Activated CD4-positive, alpha-beta T cell treated with anti-CD3 and anti-CD28 coated beads, Interleukin-2, amount 10 ng/mL, durations not matched to agents 7 days and 5 days (primary cell): ENCODE measurements around the gene FTCD. TPM values are rescaled to one million over a fixed set of nuclear protein-coding genes. Genes with fewer than 3 reads are reported as not detected.

Experiments
- CTCF ChIA-PET: fragments of 350-600 bp; sonication (Branson Sonifier 250); formaldehyde crosslinking; loops from one replicate; lab custom pipeline; 2021; ENCODE audit warnings: antibody characterized with exemption; lab: Charles Lee
- POLR2A ChIA-PET: fragments of 350-600 bp; sonication (Branson Sonifier 250); formaldehyde crosslinking; loops from one replicate; lab custom pipeline; 2021; ENCODE audit warnings: antibody characterized with exemption; lab: Charles Lee
- DNase-seq: peaks from one replicate; pipeline ENCODE4 v3.0.0-alpha.2; 2020
- H3K27ac Mint-ChIP-seq: one replicate; pipeline ENCODE4 v1.8.0; 2021; ENCODE audit warnings: mild to moderate bottlenecking, moderate library complexity, mixed read lengths
- H3K27me3 Mint-ChIP-seq: one replicate; pipeline ENCODE4 v1.8.0; 2021; ENCODE audit warnings: mixed read lengths
- H3K36me3 Mint-ChIP-seq: one replicate; pipeline ENCODE4 v1.8.0; 2021; ENCODE audit warnings: low read depth, mixed read lengths
- H3K4me1 Mint-ChIP-seq: one replicate; pipeline ENCODE4 v1.8.0; 2021; ENCODE audit warnings: mixed read lengths
- H3K4me3 Mint-ChIP-seq: one replicate; pipeline ENCODE4 v1.8.0; 2021; ENCODE audit warnings: mild to moderate bottlenecking, moderate library complexity, mixed read lengths
- H3K9me3 Mint-ChIP-seq: one replicate; pipeline ENCODE4 v1.8.0; 2021; ENCODE audit warnings: mixed read lengths
- total RNA-seq, 2 experiments: library from RNA; stranded (reverse); gene quantifications; one replicate each; pipeline ENCODE4 v1.2.3, GENCODE V29; 2021

FTCD gene
- total RNA-seq, 2 experiments from 2014 or later, result not detected

DNA sequence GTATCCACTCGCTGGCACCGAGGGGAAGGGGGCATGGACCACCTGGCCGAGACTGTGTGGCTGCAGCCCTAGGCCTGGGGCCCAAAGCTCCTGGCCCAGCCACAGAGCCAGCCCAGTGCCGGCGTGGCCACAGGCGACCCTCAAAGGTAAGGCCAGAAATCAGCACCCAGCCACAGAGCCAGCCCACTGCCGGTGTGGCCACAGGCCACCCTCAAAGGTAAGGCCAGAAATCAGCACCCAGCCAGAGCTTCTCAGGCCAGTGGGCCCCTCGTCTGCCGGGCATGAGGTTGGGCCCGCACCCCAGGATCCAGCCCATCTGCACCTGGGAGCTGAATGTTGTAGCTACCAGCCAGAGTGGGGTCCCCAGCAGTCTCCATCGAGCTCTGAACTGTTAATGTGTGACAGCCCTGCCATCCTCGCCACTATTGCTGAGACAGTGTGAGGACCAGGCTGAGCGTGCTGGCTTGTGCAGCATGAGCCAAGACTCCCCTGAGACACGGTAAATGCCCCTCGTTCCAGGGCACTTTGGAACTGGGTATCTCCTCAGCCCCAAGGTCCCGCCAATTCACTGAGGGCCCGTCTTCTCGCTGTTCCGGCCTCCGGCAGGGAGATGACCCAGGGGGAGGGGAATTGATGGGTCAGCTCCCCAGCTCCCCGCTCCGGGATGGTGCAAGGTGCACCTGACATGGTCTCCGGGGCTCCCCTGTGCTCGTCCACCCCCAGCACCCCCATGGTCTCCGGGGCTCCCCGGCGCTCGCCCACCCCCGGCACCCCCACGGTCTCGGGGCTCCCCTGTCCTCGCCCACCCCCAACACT is 4.7 kb upstream of the FTCD start:
- DNase-seq, result no peak
- Mint-ChIP-seq H3K4me3 (no peak overlapping the region), H3K27ac (no peak overlapping the region), H3K4me1 (no peaks in the 10 kb centered on the region), H3K9me3 (no peaks in the 10 kb centered on the region), H3K36me3 (no peaks in the 10 kb centered on the region), H3K27me3 (no peaks in the 10 kb centered on the region)
- ChIA-PET POLR2A (interaction anchor here (0.6 kb wide), 1 partner anchor 61 kb away, joined by 5 read pairs; no protein-coding TSS in a partner anchor), CTCF (interaction anchor here (0.5 to 0.9 kb wide), 2 partner anchors 12 to 18 kb away, joined by 3 read pairs; no protein-coding TSS in a partner anchor)

DNA sequence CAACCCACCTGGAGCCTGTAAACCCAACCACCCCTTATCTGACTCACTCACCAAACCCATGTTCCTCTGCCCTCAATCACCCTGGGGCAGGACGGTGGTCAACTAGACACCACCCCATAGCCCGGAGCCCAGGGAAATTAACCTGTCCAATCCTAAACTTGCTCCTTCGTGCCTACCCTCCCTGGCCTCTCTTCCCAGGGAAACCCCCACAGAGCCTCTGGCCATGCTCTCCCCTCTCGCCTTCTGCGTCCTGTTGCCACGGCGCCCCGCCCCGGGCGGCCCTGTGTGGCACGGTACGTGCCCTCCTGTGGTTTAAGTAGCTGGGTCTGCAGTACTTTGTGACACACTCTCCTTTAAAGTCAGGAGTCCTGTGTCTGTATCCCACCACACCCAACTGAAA is 4.0 kb upstream of the FTCD start:
- H3K27me3 Mint-ChIP-seq, result no peaks in the 10 kb centered on the region
- CTCF ChIA-PET, result interaction anchor here (0.9 kb wide), 1 partner anchor 17 kb away, joined by 3 read pairs; no protein-coding TSS in a partner anchor
- H3K4me1 Mint-ChIP-seq, result no peaks in the 10 kb centered on the region
- no peaks in the 10 kb centered on the region for H3K9me3 Mint-ChIP-seq
- no peak for DNase-seq
- H3K36me3 Mint-ChIP-seq, result no peaks in the 10 kb centered on the region
- POLR2A ChIA-PET, result no interaction called here
- H3K27ac Mint-ChIP-seq, result peak overlapping the region; percentile 25
- no peak overlapping the region for H3K4me3 Mint-ChIP-seq

DNA sequence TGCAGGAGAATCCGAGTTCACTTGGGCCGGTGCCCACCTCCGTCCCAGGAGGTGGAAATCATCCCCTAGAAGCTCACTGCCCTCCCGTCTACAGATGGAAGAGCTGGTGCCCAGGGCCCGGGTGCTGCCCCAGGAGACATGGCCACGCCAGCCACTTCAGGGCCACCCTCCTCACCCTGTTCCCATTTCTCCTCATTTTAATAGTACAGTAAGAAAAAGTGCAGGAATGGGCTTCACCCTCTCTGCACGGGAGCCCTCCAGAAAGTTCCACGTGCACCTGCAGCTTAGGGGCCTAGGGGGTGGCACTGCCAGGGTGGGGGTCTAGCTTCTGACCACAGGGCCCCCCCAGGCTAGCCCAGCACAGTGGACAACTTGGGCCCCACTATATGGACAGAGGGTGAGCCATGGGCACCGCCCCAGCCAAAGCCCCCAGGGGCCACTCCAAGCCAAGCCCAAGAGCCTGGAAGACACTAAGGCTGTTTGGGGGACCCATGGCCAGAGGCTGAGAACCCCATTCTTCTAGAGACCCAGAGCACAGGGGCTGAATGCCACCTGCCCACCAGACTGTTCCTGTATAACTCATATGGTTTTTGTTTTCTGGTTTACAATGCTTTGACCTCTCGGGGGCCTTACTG is 3.4 kb upstream of the FTCD start:
- no peaks in the 10 kb centered on the region for H3K9me3 Mint-ChIP-seq
- no peaks in the 10 kb centered on the region for H3K4me1 Mint-ChIP-seq
- no peaks in the 10 kb centered on the region for H3K36me3 Mint-ChIP-seq
- H3K27me3 Mint-ChIP-seq, result no peaks in the 10 kb centered on the region
- no peak for DNase-seq
- no peak overlapping the region for H3K27ac Mint-ChIP-seq
- H3K4me3 Mint-ChIP-seq, result no peak overlapping the region
- ChIA-PET POLR2A (interaction anchor here (0.6 kb wide), 1 partner anchor 342 kb away, joined by 3 read pairs; no protein-coding TSS in a partner anchor), CTCF (no interaction called here)

DNA sequence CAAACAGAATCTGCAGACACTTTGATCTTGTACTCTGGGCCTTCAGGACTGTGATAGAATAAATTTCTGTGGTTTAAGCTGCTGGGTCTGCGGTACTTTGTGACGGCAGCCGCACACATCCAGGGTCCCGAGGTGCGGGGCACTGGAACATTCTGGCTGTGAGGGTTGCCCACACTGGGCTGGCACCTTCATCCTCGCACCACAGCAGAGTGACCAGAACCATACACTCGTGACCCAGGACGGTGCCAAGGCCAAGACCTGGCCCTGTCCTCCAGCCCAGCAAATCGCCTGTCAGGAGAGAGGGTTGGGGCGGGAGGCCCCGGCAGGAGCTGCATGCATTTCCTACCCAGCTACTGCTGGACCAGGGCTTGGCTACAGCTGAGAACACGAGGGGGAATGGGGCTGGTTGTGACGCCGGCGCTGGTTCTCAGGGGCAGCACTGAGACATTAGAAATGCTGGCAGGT is 2.6 kb upstream of the FTCD start:
- CTCF ChIA-PET, result no interaction called here

DNA sequence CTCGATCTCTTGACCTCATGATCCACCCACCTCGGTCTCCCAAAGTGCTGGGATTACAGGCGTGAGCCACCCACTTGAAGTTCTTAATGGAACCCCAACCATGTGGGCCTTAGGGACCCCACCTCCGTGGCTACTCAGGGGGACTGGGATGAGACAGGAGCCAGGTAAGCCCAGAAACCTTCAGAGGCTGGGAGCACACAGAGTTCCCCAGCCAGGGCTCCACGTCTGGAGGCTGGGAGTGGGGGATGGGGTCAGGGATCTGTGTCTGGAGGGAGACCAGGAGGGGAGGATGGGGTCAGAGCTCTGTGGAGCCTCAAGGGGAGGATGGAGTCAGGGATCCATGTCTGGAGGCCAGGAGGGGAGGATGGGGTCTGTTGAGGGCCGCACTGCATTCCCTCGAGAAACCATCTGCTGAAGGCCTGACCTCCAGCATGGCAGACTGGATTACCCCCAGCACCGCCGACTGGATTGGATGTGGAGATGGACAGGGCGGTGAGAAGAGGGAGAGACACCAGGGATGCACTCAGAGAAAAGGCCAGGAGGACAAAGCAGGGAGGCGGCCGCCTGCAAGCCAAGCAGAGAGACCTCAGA is 2.1 kb upstream of the FTCD start:
- no peaks in the 10 kb centered on the region for H3K27me3 Mint-ChIP-seq
- no peak overlapping the region for H3K4me3 Mint-ChIP-seq
- no peaks in the 10 kb centered on the region for H3K36me3 Mint-ChIP-seq
- no peak overlapping the region for H3K27ac Mint-ChIP-seq
- no peak for DNase-seq
- H3K9me3 Mint-ChIP-seq, result no peaks in the 10 kb centered on the region
- ChIA-PET POLR2A (no interaction called here), CTCF (no interaction called here)
- no peaks in the 10 kb centered on the region for H3K4me1 Mint-ChIP-seq

More for the DNA sequence above, 2.6 kb upstream of the FTCD start:
- Mint-ChIP-seq H3K4me3 (no peak overlapping the region), H3K27ac (no peak overlapping the region), H3K36me3 (no peaks in the 10 kb centered on the region), H3K27me3 (no peaks in the 10 kb centered on the region), H3K9me3 (no peaks in the 10 kb centered on the region), H3K4me1 (no peaks in the 10 kb centered on the region)
- POLR2A ChIA-PET, result interaction anchor here (0.6 kb wide), 1 partner anchor 343 kb away, joined by 3 read pairs; no protein-coding TSS in a partner anchor
- DNase-seq, result no peak

DNA sequence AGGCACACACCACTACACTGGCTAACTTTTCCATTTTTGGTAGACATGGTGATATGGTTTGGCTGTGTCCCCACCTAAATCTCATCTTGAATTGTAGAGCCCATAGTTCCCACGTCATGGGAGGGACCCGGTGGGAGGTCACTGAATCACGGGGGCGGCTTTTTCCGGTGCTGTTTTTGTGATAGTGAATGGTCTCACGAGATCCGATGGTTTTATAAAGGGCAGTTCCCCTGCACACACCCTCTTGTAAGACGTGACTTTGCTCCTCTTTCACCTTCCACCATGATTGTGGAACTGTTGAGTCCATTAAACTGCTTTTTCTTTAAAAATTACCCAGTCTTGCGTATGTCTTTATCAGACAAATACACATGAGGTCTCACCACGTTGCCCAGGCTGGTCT is 1.3 kb upstream of the FTCD start:
- ChIA-PET CTCF (no interaction called here), POLR2A (no interaction called here)
- no peak for DNase-seq
- Mint-ChIP-seq H3K4me3 (no peak overlapping the region), H3K36me3 (no peaks in the 10 kb centered on the region), H3K27me3 (no peaks in the 10 kb centered on the region), H3K9me3 (no peaks in the 10 kb centered on the region), H3K27ac (no peak overlapping the region), H3K4me1 (no peaks in the 10 kb centered on the region)

DNA sequence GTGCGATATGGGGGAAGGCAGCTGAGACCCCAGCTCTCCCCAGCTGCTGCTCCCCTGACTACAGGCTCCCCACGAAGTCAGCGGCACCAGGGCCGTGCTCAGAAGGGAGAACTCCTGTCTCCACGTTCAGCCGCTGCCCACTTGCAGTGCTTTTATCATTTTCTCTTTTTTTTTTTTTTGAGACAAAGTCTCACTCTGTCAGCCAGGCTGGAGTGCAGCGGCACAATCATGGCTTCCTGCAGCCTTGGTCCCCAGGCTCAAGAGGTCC is 933 bp upstream of the FTCD start:
- DNase-seq, result no peak
- CTCF ChIA-PET, result no interaction called here

DNA sequence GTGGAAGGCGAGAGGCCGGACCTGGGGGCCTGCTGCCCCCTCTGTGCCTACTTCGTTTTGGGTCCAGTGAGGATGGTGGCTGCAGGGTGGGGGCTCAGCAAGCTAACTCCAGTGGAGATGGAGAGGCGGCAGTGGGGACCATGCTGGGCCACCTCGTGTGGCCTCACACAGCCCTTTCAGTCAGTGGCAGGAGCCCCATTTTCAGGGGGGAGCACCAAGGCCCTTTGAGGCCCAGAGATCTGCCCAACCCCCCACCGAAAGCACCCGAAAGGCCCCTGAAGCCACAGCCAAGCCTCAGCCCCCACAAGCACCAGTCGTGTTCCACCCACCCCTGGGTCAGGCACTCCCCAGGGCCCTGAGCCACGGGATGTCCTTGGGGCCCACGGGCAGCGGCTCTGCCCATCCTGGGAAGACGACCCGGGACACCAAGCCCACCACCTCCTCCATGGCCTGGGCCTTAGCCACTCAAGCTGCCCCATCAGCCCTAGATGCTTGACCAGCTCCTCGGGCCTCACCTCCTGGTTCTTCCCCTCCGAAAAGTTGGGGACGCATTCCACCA is 345 bp downstream of the FTCD start:
- Mint-ChIP-seq H3K27ac (no peak overlapping the region), H3K4me1 (no peaks in the 10 kb centered on the region), H3K4me3 (no peak overlapping the region), H3K9me3 (no peaks in the 10 kb centered on the region), H3K27me3 (no peaks in the 10 kb centered on the region), H3K36me3 (no peaks in the 10 kb centered on the region)
- POLR2A ChIA-PET, result no interaction called here
- no peak for DNase-seq
- CTCF ChIA-PET, result interaction anchor here (2.7 kb wide), 1 partner anchor 12 kb away, joined by 24 read pairs; no protein-coding TSS in a partner anchor

More for the DNA sequence above, 933 bp upstream of the FTCD start:
- POLR2A ChIA-PET, result no interaction called here
- Mint-ChIP-seq H3K9me3 (no peaks in the 10 kb centered on the region), H3K36me3 (no peaks in the 10 kb centered on the region), H3K27me3 (no peaks in the 10 kb centered on the region), H3K27ac (no peak overlapping the region), H3K4me1 (no peaks in the 10 kb centered on the region), H3K4me3 (no peak overlapping the region)

DNA sequence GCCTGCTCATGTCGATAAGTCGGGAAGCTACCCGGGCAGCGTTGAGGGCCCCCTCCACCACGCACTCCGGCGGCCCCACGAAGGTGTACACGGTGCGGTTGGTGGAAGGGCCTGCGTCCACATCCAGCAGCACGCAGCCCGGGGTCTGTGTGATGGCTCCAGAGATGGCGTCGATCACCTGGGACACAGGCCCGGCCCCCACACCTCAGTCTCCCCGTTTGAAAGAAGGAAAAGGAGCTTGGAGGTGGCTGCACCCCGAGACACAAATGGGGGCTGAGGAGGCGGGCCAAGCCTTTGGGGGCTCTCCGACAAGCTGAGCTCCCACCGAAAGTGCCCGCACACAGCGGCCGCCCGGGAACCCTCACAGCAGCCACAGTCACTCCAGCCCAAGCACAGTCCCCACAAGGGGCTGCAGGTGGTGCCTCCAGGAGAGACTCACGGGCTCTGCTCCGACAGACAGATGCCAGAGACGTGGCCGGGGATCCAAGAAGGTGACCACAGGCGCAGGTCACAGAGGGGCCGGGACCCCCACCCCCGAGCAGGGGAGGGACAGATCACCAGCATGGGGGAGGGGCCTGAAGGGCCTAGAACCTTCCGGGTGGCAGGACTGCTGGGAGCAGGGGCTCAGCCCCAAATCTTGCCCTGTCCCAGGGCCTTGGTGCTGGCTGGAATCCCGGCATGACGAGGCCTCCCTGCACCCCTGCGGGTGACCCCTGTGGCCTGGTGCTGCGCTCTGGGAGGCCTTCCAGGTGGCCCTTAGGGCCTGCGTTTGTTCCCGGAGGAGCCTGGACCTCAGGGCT is 1.0 kb downstream of the FTCD start:
- Mint-ChIP-seq H3K27ac (no peak overlapping the region), H3K4me1 (no peaks in the 10 kb centered on the region), H3K9me3 (no peaks in the 10 kb centered on the region), H3K27me3 (no peaks in the 10 kb centered on the region), H3K36me3 (no peaks in the 10 kb centered on the region), H3K4me3 (no peak overlapping the region)
- POLR2A ChIA-PET, result no interaction called here
- CTCF ChIA-PET, result interaction anchor here (2.7 kb wide), 1 partner anchor 12 kb away, joined by 24 read pairs; no protein-coding TSS in a partner anchor
- no peak for DNase-seq

DNA sequence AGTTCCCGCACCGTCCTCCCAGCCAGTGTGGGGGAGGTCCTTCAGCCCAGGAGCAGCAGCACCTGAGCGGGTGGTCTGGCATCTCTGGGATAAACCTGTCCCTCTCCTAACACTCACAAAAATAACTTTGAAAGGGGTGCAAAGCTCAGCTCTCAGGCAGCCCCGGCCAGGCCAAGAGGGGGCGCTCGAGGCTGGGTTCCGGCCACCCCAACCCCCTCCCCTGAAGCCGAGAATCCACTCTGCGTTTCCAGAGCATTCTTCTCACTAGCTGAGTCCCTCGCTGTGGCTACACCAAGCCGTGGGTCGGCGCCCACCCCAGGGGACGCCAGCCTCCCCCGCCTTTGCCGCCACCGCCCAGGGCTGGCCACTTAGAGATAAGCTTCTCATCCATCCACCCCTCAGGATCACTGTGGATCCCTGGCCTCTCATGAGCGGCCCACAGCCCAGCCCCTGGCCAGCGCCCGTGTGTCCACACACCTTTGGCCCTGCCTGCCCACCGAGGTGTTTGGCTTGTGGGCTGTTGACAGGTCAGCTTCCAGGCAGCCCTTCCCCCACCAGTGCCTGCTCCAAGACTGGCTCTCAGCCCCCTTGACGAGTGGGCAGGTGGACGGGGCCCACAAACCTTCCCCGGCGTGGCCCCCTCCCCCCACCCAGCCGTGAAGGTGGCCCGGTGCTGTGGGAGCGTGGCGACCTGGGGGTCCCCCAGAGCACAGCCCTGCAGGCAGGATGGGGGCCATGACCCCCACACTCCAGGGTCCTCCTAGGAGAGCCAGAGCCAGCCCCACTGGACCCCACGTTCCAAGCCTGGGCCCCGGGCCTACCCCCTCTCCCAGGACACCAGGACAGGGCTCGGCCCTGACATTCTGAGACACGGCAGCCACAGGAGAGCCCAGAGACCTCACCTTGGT is 1.9 kb downstream of the FTCD start:
- CTCF ChIA-PET, result interaction anchor here (0.6 to 2.7 kb wide), 6 partner anchors 10 to 403 kb away, joined by 3 to 24 read pairs (median 4); no protein-coding TSS in a partner anchor
- H3K4me1 Mint-ChIP-seq, result no peaks in the 10 kb centered on the region
- H3K4me3 Mint-ChIP-seq, result no peak overlapping the region
- H3K9me3 Mint-ChIP-seq, result no peaks in the 10 kb centered on the region
- no peak overlapping the region for H3K27ac Mint-ChIP-seq
- peak; percentile 47 for DNase-seq
- H3K27me3 Mint-ChIP-seq, result no peaks in the 10 kb centered on the region
- POLR2A ChIA-PET, result no interaction called here
- no peaks in the 10 kb centered on the region for H3K36me3 Mint-ChIP-seq

DNA sequence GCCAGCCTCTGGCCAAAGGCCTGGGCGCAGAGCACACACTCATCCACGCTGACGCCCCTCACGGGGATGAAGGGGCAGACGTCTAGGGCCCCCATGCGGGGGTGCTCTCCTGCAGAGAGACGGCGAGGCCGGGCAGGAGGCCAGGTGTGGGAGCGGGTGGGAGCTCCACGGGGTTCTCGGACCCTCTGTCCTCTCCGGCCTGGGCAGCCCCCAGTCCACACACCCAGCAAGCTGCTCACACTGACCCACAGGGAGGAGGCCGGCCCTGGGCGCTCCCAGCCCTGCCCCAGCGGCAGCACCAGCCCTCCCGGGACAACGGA is 2.5 kb downstream of the FTCD start:
- no peaks in the 10 kb centered on the region for H3K36me3 Mint-ChIP-seq
- H3K9me3 Mint-ChIP-seq, result no peaks in the 10 kb centered on the region
- no peak for DNase-seq
- ChIA-PET CTCF (interaction anchor here (0.6 to 2.7 kb wide), 6 partner anchors 10 to 404 kb away, joined by 3 to 24 read pairs (median 4); no protein-coding TSS in a partner anchor), POLR2A (no interaction called here)
- H3K27me3 Mint-ChIP-seq, result no peaks in the 10 kb centered on the region
- H3K4me3 Mint-ChIP-seq, result no peak overlapping the region
- H3K4me1 Mint-ChIP-seq, result no peaks in the 10 kb centered on the region
- H3K27ac Mint-ChIP-seq, result no peak overlapping the region
